SW 1271 (cell line): ENCODE data around the gene PHF2.

ENCODE experiments used
- DNase-seq, 2 experiments: peaks; one replicate each; lab custom pipeline; 2025; lab: John Stamatoyannopoulos, UW

The PHF2 gene

DNA sequence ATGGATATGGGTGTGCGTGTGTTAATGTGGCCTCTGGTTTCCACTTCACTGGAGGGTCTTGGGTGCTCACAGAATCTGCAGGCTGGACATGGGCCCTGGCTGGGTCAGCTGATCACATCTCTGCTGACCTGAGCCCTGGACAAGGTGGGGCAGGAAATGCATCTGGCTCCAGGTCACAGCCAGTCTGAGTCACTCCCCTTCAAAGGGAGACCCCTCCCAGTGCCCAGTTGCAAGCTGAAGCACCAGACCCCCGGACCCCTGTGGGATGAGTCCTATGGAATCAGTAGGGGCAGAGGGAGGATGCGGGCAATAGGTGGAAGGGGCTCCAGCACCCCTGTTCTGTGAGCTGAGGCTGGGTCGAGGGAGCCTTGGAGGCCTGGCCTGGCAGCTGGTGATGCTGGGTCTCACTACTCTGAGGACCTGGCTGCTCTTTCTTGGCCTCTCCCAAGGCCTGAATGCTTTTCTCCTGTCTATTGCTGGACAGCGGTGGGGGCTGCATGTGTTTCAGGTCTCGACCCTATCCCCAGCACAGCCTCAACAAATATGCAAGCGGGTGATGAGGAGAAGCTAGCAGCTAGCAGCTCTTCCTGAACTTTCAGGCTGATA lies 54.5 kb downstream of the PHF2 start:
- DNase-seq, result no peak

GRCh38 chr9:93633492-93634221 lies 57.3 kb downstream of the PHF2 start:
- no peak for DNase-seq

DNA sequence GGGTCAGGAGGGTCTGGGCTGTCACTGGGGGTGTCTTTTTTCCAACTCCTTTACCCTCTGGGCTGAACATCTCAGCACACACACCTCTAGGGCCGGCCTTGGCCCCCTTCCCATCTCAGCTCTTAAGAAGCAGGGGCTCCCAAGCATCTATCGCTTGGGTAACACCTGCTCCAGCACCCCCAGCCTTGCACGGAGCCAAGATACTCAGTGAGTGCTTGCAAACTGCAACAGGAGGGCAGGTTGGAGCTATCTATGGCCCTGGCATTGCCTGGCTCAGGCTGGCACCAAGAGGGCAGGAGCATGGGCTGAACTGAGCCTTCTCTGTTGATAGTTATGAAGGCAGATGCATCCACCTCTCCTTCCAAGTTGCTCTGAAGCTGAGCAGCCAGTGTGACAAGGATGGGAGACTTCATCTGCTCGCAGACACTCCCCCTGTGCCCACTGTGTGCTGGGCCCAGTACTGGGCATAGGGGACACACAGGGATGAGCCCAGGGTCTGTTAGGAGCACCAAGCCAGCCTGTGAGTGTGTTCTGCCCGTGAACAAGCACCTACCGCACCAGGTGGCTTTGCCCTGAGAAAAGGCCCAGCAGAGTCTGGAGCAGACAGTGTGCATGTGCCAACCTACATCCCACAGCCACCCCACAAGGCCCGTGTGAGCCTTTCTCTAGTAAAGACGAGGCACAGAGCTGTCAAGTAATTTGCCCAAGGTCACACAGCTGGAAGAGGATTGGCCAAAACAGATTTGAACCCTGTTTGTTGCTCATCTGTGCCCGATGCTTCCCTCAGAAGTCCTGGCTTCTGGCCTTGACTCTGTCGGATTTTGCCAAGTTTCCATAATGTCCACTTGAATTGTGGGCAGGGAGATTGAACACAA lies 58.2 kb downstream of the PHF2 start:
- DNase-seq, result no peak

- no peak for DNase-seq
Measured at GRCh38 chr9:93635186-93636107, 59.1 kb downstream of the PHF2 start.

GRCh38 chr9:93636172-93636661 lies 59.8 kb downstream of the PHF2 start:
- DNase-seq, result no peak

DNA sequence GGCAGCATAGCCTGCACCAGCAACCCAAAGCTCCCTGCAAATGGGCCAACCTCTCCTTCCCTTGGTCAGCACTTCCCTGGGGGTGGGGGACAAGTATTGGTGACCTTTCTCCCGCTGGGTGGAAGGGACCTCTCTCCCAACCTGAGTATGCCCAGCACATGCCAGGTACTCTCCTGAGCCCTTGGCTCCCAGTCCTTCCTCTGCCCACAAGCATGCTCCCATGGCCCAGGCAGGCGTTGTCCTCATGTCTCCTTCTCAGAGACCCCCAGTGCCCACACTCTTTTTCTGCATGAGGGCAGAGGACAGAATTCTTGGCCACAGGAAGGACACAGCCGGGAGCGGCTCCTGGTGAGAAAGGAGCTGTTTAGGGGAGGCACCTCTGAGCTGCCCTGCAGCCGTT lies 60.3 kb downstream of the PHF2 start:
- no peak for DNase-seq

GRCh38 chr9:93637886-93638285 lies 61.5 kb downstream of the PHF2 start:
- DNase-seq, result no peak

- no peak for DNase-seq
Measured at GRCh38 chr9:93640027-93640426, 63.6 kb downstream of the PHF2 start.

- DNase-seq, result no peak
Measured at GRCh38 chr9:93642961-93643360, 66.6 kb downstream of the PHF2 start.

GRCh38 chr9:93644397-93645088 lies 68.2 kb downstream of the PHF2 start:
- no peak for DNase-seq

DNA sequence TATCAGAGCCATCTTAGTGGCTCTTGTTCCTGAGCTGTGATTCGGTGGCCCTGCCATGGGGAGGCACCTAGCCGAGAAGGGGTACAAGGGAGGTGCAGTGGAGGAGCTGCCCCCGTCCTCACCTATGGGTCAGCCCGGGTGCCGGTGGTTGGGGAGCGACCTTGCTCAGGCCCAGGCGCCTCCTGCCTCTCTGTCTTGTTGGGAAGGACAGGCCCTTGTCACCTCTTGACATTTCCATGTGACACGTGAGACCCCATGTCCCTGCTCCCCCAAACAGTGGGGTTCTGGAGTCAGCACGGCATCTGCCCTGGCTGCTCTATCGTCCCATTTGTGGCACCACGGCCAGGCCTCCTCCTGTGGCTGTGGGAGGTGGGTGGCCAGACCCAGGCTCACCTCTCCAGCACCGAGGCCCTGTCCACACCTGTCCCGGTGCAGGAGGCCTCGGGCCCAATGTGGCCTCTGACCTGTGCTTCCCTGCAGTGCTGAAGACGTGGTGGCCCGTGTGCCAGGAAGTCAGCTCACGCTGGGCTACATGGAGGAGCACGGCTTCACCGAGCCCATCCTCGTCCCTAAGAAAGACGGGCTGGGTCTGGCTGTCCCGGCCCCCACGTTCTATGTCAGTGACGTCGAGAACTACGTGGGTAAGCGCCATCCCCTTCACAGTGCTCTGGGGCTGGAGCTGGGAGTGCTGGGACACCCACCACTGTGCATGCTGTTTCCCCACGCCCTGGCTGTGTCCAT lies 68.9 kb downstream of the PHF2 start:
- no peak for DNase-seq

DNA sequence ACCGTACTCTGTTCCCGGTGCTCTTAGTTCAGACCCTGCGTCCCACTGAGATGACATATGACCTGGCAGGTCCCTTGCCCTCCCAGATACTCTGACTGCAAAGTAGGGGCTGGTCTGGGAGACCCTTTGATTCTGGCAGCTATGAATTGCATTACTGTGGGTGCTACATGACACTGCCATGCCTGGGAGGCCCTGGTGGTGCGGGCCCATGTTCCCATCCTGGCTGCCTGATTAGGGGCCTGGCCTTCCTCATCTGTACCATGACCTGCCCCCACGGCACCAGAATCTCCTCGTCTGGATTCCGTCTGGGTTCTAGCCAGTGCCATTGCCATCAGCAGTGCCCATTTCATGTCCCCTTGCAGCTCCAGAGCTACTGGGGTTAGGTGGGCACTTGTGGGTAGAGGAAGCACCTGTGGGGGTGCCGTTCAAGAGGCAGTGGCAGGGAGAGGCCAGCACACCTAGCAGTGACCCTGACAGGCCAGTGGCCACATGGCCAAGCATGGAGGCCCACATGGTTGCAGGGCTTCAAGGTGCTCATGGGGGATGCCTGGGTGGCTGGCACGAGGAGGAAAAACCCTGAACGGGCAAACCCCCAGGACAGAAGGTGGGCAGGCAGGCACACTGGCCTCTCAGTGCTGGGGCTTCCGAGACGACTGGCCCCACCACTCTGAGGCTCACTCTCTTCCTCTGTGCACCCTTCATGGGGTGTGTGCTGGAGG lies 69.7 kb downstream of the PHF2 start:
- DNase-seq, result no peak

GRCh38 chr9:93646640-93647178 lies 70.3 kb downstream of the PHF2 start:
- DNase-seq, result no peak

- no peak for DNase-seq
Measured at GRCh38 chr9:93648181-93648580, 71.8 kb downstream of the PHF2 start.

GRCh38 chr9:93648836-93649235 lies 72.5 kb downstream of the PHF2 start:
- DNase-seq, result no peak

DNA sequence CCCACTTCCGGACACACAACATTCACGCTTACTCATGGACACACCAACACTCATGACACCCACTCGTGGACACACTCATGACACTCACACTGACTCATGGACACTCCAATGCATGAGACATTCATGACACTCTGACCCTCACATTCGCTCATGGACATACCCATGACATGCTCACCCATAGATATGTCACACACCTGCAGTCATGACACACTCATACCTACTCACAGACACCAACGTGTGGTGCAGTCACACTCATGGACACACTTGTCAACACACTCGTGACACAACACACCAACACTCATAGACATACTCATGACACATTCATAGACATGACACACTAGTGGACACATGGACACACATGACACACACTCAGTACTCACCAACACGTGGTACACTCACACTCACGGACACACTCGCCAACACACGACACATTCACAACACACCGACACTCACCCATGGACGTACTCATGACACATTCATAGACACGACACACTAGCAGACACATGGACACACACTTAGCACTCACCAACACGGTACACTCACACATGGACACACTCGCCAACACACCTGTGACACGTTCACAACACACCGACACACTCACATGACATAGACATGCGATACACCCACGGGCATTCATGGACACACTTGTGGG lies 73.4 kb downstream of the PHF2 start:
- no peak for DNase-seq

DNA sequence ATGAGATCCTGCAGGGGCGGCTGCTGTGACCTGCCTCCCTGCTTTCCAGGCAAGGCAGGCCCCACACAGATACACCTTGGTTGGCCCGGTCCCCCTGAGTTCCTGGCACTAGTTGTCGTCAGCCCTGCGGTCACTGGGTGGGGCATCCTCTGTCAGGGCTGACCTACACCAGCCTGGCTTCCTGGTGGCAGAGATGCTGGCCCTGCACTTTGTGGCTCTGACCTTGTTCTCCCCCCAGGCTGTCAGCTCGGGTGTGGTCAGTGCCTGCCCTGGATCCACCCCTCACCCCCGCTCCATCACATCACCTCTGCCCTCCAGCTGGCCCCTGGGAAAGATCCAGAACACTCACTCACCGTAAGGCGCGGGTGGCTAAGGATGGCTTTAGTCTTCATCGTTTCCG lies 74.1 kb downstream of the PHF2 start:
- DNase-seq, result no peak

- no peak for DNase-seq
Measured at GRCh38 chr9:93651521-93651950, 75.2 kb downstream of the PHF2 start.
